GM10266 (cell line): ENCODE measurements around the gene PRPF40A.

Experiments
- DNase-seq: peaks from one replicate; pipeline ENCODE4 v3.0.0; 2012; ENCODE audit errors: extremely low spot score
- CTCF ChIP-seq: IDR thresholded peaks from 2 replicates; pipeline ENCODE4 v1.5.1; 2012; ENCODE audit warnings: mild to moderate bottlenecking, low read depth; ENCODE audit not compliant: control insufficient read depth, insufficient read depth; ENCODE audit errors: missing control alignments

Gene PRPF40A

GRCh38 chr2:152650768-152651371 is 66.4 kb downstream of the PRPF40A start:
- TF ChIP-seq CTCF, result no peak
- DNase-seq, result no peak

GRCh38 chr2:152649997-152650396 is 67.3 kb downstream of the PRPF40A start:
- TF ChIP-seq CTCF, result no peak
- no peak for DNase-seq

GRCh38 chr2:152648336-152648735 is 68.9 kb downstream of the PRPF40A start:
- TF ChIP-seq CTCF, result peak; percentile 2
- no peak for DNase-seq

- TF ChIP-seq CTCF, result no peak
- no peak for DNase-seq
These were observed 69.7 kb downstream of the PRPF40A start for GRCh38 chr2:152647552-152647951.

GRCh38 chr2:152646775-152647174 is 70.5 kb downstream of the PRPF40A start:
- no peak for DNase-seq

GRCh38 chr2:152646264-152646663 is 71.0 kb downstream of the PRPF40A start:
- TF ChIP-seq CTCF, result no peak
- no peak for DNase-seq

More at GRCh38 chr2:152646775-152647174, 70.5 kb downstream of the PRPF40A start:
- TF ChIP-seq CTCF, result no peak

- DNase-seq, result no peak
- no peak for TF ChIP-seq CTCF
These were observed 72.9 kb downstream of the PRPF40A start for GRCh38 chr2:152644189-152644873.
